Measurements from ENCODE around the gene KSR2. TPM values are rescaled to one million over a fixed set of nuclear protein-coding genes. Genes with fewer than 3 reads are reported as not detected.

Gene KSR2
- total and polyA plus RNA-seq, 2 donors from 2014 or later, result 0.34 to 2.9 TPM

GRCh38 chr12:117472983-117473382, 495.8 kb downstream of the KSR2 start:
- FAIRE-seq (no peak), DNase-seq (peak in 1 of 5 donors; percentile 14)
- TF ChIP-seq, protein P1, sequence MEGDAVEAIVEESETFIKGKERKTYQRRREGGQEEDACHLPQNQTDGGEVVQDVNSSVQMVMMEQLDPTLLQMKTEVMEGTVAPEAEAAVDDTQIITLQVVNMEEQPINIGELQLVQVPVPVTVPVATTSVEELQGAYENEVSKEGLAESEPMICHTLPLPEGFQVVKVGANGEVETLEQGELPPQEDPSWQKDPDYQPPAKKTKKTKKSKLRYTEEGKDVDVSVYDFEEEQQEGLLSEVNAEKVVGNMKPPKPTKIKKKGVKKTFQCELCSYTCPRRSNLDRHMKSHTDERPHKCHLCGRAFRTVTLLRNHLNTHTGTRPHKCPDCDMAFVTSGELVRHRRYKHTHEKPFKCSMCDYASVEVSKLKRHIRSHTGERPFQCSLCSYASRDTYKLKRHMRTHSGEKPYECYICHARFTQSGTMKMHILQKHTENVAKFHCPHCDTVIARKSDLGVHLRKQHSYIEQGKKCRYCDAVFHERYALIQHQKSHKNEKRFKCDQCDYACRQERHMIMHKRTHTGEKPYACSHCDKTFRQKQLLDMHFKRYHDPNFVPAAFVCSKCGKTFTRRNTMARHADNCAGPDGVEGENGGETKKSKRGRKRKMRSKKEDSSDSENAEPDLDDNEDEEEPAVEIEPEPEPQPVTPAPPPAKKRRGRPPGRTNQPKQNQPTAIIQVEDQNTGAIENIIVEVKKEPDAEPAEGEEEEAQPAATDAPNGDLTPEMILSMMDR (IDR thresholded peaks at IDR 0.05; ENCODE audit: borderline replicate concordance, extremely low read depth, insufficient read depth), result no peak
- no peak overlapping the region for H3K9ac ChIP-seq (ENCODE audit: low read length in 3 of 3)
- no peaks in the 10 kb centered on the region for H3K27me3 ChIP-seq (ENCODE audit: control insufficient read depth, insufficient read depth, low read length)
- H3K27ac ChIP-seq (ENCODE audit: low read depth in 2 of 2, low read length in 2 of 2), result no peak overlapping the region
- H3K36me3 ChIP-seq (ENCODE audit: control insufficient read depth in 2 of 3, insufficient read depth in 3 of 3, low read length in 3 of 3), result no peaks in the 10 kb centered on the region
- intact Hi-C loops (cut with DNase I), result no loop called here
- no peaks in the 10 kb centered on the region for H3K4me1 ChIP-seq (ENCODE audit: control insufficient read depth in 2 of 3, insufficient read depth in 2 of 3, low read depth in 1 of 3, low read length in 3 of 3)
- peaks cover 0 to 6% (median 0%) of the 10 kb centered on the region in 3 donors for H3K9me3 ChIP-seq (ENCODE audit: control insufficient read depth in 2 of 3, insufficient read depth in 1 of 3, low read length in 3 of 3)
- no peak overlapping the region for H3K4me3 ChIP-seq (ENCODE audit: low read length in 3 of 3)

DNA sequence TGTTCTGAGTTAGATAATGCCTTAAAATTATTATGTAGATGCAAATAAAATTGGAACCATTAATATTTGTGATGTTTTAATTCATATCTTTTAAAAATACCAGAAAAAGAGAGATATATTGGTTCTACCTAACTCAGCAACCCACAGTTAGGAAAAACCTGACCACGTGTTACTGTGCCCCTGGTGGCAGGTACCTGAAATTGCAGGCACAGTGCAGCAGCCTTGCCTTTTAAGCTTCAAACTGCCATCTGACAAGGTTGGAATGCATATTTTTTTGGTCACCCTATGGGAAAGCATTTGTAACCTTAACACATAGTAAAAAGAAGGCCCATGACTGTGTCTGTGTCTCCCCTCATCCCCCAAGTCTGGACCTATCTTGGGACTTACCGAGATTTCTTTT, 498.0 kb downstream of the KSR2 start:
- FAIRE-seq, result no peak

DNA sequence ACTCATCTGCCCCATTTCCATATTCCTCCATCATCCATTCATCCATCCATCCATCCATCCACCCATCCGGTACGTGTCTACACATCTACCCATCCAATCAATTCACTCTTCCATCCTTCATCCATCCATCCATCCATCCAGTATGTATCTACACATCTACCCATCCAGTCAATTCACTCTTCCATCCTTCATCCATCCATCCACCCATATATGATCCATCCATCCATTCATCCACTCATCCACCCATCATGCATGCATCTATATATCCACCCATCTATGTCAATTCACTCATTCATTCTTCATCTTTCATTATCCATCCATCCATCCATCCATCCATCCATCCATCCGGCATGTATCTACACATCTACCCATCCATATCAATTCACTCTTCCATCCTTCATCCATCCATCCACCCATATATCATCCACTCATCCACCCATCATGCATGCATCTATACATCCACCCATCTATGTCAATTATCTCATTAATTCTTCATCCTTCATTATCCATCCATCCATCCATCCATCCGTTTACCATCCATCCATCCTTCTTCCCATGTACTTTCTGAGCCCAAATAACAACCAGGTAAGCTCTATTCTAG, 498.8 kb downstream of the KSR2 start:
- TF ChIP-seq, protein P1 (IDR thresholded peaks at IDR 0.05; ENCODE audit: borderline replicate concordance, extremely low read depth, insufficient read depth), result no peak
- Histone ChIP-seq H3K9ac (ENCODE audit: low read length in 3 of 3) (no peak overlapping the region), H3K27me3 (ENCODE audit: control insufficient read depth, insufficient read depth, low read length) (no peaks in the 10 kb centered on the region), H3K4me3 (ENCODE audit: low read length in 3 of 3) (no peak overlapping the region), H3K36me3 (ENCODE audit: control insufficient read depth in 2 of 3, insufficient read depth in 3 of 3, low read length in 3 of 3) (no peaks in the 10 kb centered on the region), H3K27ac (ENCODE audit: low read depth in 2 of 2, low read length in 2 of 2) (no peak overlapping the region), H3K9me3 (ENCODE audit: control insufficient read depth in 2 of 3, insufficient read depth in 1 of 3, low read length in 3 of 3) (peaks cover 0 to 6% (median 0%) of the 10 kb centered on the region in 3 donors), H3K4me1 (ENCODE audit: control insufficient read depth in 2 of 3, insufficient read depth in 2 of 3, low read depth in 1 of 3, low read length in 3 of 3) (no peaks in the 10 kb centered on the region)
- DNase-seq, result no peak
- intact Hi-C loops (cut with DNase I), result no loop called here
- FAIRE-seq, result no peak

More for the DNA sequence above, 498.0 kb downstream of the KSR2 start:
- intact Hi-C loops (cut with DNase I), result no loop called here
- no peaks in the 10 kb centered on the region for H3K4me1 ChIP-seq (ENCODE audit: control insufficient read depth in 2 of 3, insufficient read depth in 2 of 3, low read depth in 1 of 3, low read length in 3 of 3)
- no peak for DNase-seq
- H3K4me3 ChIP-seq (ENCODE audit: low read length in 3 of 3), result no peak overlapping the region
- H3K9me3 ChIP-seq (ENCODE audit: control insufficient read depth in 2 of 3, insufficient read depth in 1 of 3, low read length in 3 of 3), result peaks cover 0 to 6% (median 0%) of the 10 kb centered on the region in 3 donors
- H3K36me3 ChIP-seq (ENCODE audit: control insufficient read depth in 2 of 3, insufficient read depth in 3 of 3, low read length in 3 of 3), result no peaks in the 10 kb centered on the region
- no peak overlapping the region for H3K9ac ChIP-seq (ENCODE audit: low read length in 3 of 3)
- TF ChIP-seq, protein P1 (IDR thresholded peaks at IDR 0.05; ENCODE audit: borderline replicate concordance, extremely low read depth, insufficient read depth), result no peak
- no peaks in the 10 kb centered on the region for H3K27me3 ChIP-seq (ENCODE audit: control insufficient read depth, insufficient read depth, low read length)
- H3K27ac ChIP-seq (ENCODE audit: low read depth in 2 of 2, low read length in 2 of 2), result no peak overlapping the region

DNA sequence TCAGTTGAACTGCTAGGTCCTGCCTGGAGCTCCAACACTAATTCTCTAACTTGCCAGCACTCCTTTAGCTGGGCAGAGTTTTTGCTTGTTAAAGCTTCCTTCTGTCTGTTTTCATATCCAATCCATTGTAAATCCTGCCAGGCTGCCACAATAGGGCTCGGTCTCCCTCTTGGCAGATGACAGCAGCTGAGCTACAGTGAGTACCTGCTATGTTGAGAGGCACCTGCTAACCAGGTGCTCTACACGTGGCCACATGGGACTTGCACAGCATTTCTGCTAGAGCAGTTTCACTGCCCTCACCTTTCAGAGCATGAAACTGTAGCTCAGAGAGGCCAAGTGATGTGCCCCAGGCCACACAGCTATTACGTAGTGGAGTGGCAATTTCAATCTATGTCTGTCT, 500.8 kb downstream of the KSR2 start:
- Histone ChIP-seq H3K9me3 (ENCODE audit: control insufficient read depth in 2 of 3, insufficient read depth in 1 of 3, low read length in 3 of 3) (peaks cover 0 to 6% (median 0%) of the 10 kb centered on the region in 3 donors), H3K4me1 (ENCODE audit: control insufficient read depth in 2 of 3, insufficient read depth in 2 of 3, low read depth in 1 of 3, low read length in 3 of 3) (no peaks in the 10 kb centered on the region), H3K27me3 (ENCODE audit: control insufficient read depth, insufficient read depth, low read length) (no peaks in the 10 kb centered on the region), H3K36me3 (ENCODE audit: control insufficient read depth in 2 of 3, insufficient read depth in 3 of 3, low read length in 3 of 3) (no peaks in the 10 kb centered on the region), H3K9ac (ENCODE audit: low read length in 3 of 3) (no peak overlapping the region), H3K27ac (ENCODE audit: low read depth in 2 of 2, low read length in 2 of 2) (no peak overlapping the region), H3K4me3 (ENCODE audit: low read length in 3 of 3) (no peak overlapping the region)
- FAIRE-seq (no peak), DNase-seq (no peak)
- TF ChIP-seq, protein P1 (IDR thresholded peaks at IDR 0.05; ENCODE audit: borderline replicate concordance, extremely low read depth, insufficient read depth), result no peak
- intact Hi-C loops (cut with DNase I), result no loop called here
